GM18858 (cell line): ENCODE data around the gene ACTA2.

Experiments
- ATAC-seq: cut with Tn5 transposase; IDR thresholded peaks from one replicate; pipeline ENCODE4 v1.9.1; 2021; ENCODE audit not compliant: unreplicated experiment

Gene ACTA2

GRCh38 chr10:88952647-88953111 is at the start of gene ACTA2:
Gene ACTA2, minus strand, starts transcription at chr10:88952773. Its CDS starts 3,843 bp downstream, at chr10:88948930.
- no peak for ATAC-seq

GRCh38 chr10:89001729-89002072 is 49.1 kb upstream of the ACTA2 start:
- no peak for ATAC-seq

- no peak for ATAC-seq
These were observed 48.6 kb upstream of the ACTA2 start for GRCh38 chr10:89001024-89001728.

GRCh38 chr10:88999625-89000024 is 47.1 kb upstream of the ACTA2 start:
- ATAC-seq: no peak

- peak; percentile 63 for ATAC-seq
These were observed 44.4 kb upstream of the ACTA2 start for GRCh38 chr10:88996927-88997326.

GRCh38 chr10:88995156-88995876 is 42.7 kb upstream of the ACTA2 start:
- ATAC-seq: no peak

GRCh38 chr10:88994019-88994418 is 41.4 kb upstream of the ACTA2 start:
- no peak for ATAC-seq

- ATAC-seq: no peak
These were observed 40.5 kb upstream of the ACTA2 start for GRCh38 chr10:88992921-88993524.

- ATAC-seq: no peak
These were observed 39.3 kb upstream of the ACTA2 start for GRCh38 chr10:88991899-88992320.

- ATAC-seq: no peak
These were observed 38.8 kb upstream of the ACTA2 start for GRCh38 chr10:88991161-88991898.

- ATAC-seq: peak; percentile 46
These were observed 38.0 kb upstream of the ACTA2 start, which contains the start of gene FAS for GRCh38 chr10:88990384-88991160. Gene FAS, plus strand, starts transcription at chr10:88990798. Its CDS starts 79 bp downstream, at chr10:88990877.

GRCh38 chr10:88989824-88990383 is 37.3 kb upstream of the ACTA2 start:
- ATAC-seq: no peak

GRCh38 chr10:88989423-88989822 is 36.9 kb upstream of the ACTA2 start:
- no peak for ATAC-seq

- no peak for ATAC-seq
These were observed 35.3 kb upstream of the ACTA2 start for GRCh38 chr10:88987840-88988239.

- no peak for ATAC-seq
These were observed 34.7 kb upstream of the ACTA2 start for GRCh38 chr10:88987243-88987725.

- no peak for ATAC-seq
These were observed 34.1 kb upstream of the ACTA2 start for GRCh38 chr10:88986549-88987242.

GRCh38 chr10:88984525-88984924 is 32.0 kb upstream of the ACTA2 start:
- no peak for ATAC-seq

GRCh38 chr10:88983939-88984338 is 31.4 kb upstream of the ACTA2 start:
- no peak for ATAC-seq

- no peak for ATAC-seq
These were observed 30.6 kb upstream of the ACTA2 start for GRCh38 chr10:88983206-88983605.
